Natural killer cell (primary cell): Measurements from ENCODE around the gene PTEN. TPM values are rescaled to one million over a fixed set of nuclear protein-coding genes. Genes with fewer than 3 reads are reported as not detected.
A peak's percentile ranks its signal among the peaks of the same experiment; 100 is the strongest.

Experiments used
- ATAC-seq, 3 donors: fragments of 150-1000 bp in 2 of 3; fragments of 200-7000 bp in 1 of 3; cut with Tn5 transposase; 1 replicate in 1 of 3; 2 replicates in 2 of 3; pipeline ENCODE4 v1.10.0; 2021; ENCODE audit warnings: mild to moderate bottlenecking in 2 of 3, moderate library complexity in 2 of 3
- DNase-seq, 2 donors: peaks; one replicate each; pipeline versions ENCODE4 v3.0.0 to v3.0.0-alpha.2; 2013 to 2021; ENCODE audit warnings: mixed read lengths in 1 of 2
- H3K27ac ChIP-seq: one replicate; pipeline ENCODE4 v1.5.1; 2013; ENCODE audit warnings: mild to moderate bottlenecking, low read length
- H3K27me3 ChIP-seq: one replicate; pipeline ENCODE4 v1.6.1; 2013; ENCODE audit warnings: low read length; ENCODE audit not compliant: control insufficient read depth, insufficient read depth
- H3K36me3 ChIP-seq: one replicate; pipeline ENCODE4 v1.6.1; 2013; ENCODE audit warnings: low read length; ENCODE audit not compliant: control insufficient read depth, insufficient read depth
- H3K4me1 ChIP-seq: one replicate; pipeline ENCODE4 v1.6.1; 2013; ENCODE audit warnings: low read length; ENCODE audit not compliant: control insufficient read depth, insufficient read depth
- H3K4me3 ChIP-seq: one replicate; pipeline ENCODE4 v1.5.1; 2013; ENCODE audit warnings: low read length
- H3K9me3 ChIP-seq: one replicate; pipeline ENCODE4 v1.6.1; 2013; ENCODE audit warnings: low read length; ENCODE audit not compliant: control insufficient read depth, insufficient read depth
- H3K27ac Mint-ChIP-seq, 2 donors: one replicate each; pipeline ENCODE4 v1.8.0; 2022; ENCODE audit warnings: mild to moderate bottlenecking in 2 of 2, mixed read lengths in 2 of 2, moderate library complexity in 1 of 2
- H3K27me3 Mint-ChIP-seq, 2 donors: one replicate each; pipeline ENCODE4 v1.8.0; 2022; ENCODE audit warnings: low read depth in 2 of 2, mixed read lengths in 2 of 2
- H3K36me3 Mint-ChIP-seq: one replicate; pipeline ENCODE4 v1.8.0; 2022; ENCODE audit warnings: mixed read lengths
- H3K4me1 Mint-ChIP-seq, 2 donors: one replicate each; pipeline ENCODE4 v1.8.0; 2022; ENCODE audit warnings: mixed read lengths in 2 of 2
- H3K4me3 Mint-ChIP-seq: one replicate; pipeline ENCODE4 v1.8.0; 2022; ENCODE audit warnings: mild to moderate bottlenecking, moderate library complexity, mixed read lengths
- H3K9me3 Mint-ChIP-seq, 2 donors: one replicate each; pipeline ENCODE4 v1.8.0; 2022; ENCODE audit warnings: mixed read lengths in 2 of 2
- CTCF ChIP-seq: fragments of 200-600 bp; IDR thresholded peaks from one replicate; pipeline ENCODE4 v1.8.0; 2022; ENCODE audit warnings: antibody characterized with exemption
- WGBS: methylation state at CpG from one replicate; pipeline ENCODE4 v1.1.7; 2013; ENCODE audit warnings: missing lambda C conversion rate; ENCODE audit not compliant: insufficient coverage; 5-methylcytosine and 5-hydroxymethylcytosine counted together
- intact Hi-C: fragments of 100-400 bp; cut with micrococcal nuclease; formaldehyde crosslinking; loops from one replicate; pipeline ENCODE4 v1.14.2; 2022
- total RNA-seq, 4 donors: library from RNA; stranded (reverse); fragments of 120-200 nt in 1 of 4; gene quantifications; one replicate each; pipeline versions ENCODE4 v1.2.3 to v1.2.4, GENCODE V29; 2013 to 2022

PTEN gene
- total RNA-seq, 3 donors from 2014 or later (not counting 1 experiment from before 2014, with no cell fraction given) = 107 to 142 (median 121) TPM

- no peak for ATAC-seq
- Histone ChIP-seq H3K9me3 (no peaks in the 10 kb centered on the region), H3K36me3 (peaks cover 19% of the 10 kb centered on the region), H3K27me3 (no peaks in the 10 kb centered on the region), H3K4me1 (no peaks in the 10 kb centered on the region), H3K4me3 (no peak overlapping the region), H3K27ac (no peak overlapping the region)
- DNase-seq = no peak
- Mint-ChIP-seq H3K27me3 (no peaks in the 10 kb centered on the region), H3K4me1 (peaks cover 20 to 28% of the 10 kb centered on the region in 2 donors), H3K36me3 (no peaks in the 10 kb centered on the region), H3K4me3 (no peak overlapping the region), H3K9me3 (no peaks in the 10 kb centered on the region), H3K27ac (no peak overlapping the region)
- intact Hi-C loops = no loop called here
- no peak for TF ChIP-seq CTCF
- 92% methylated on average over 5 of the region's 6 CpGs for WGBS
Measured at GRCh38 chr10:87945984-87946383, 82.6 kb downstream of the PTEN start.

- no peaks in the 10 kb centered on the region for H3K36me3 Mint-ChIP-seq
- DNase-seq (no peak), ATAC-seq (no peak)
- no peak overlapping the region for H3K4me3 Mint-ChIP-seq
- Histone ChIP-seq H3K9me3 (no peaks in the 10 kb centered on the region), H3K27ac (no peak overlapping the region), H3K36me3 (peaks cover 11% of the 10 kb centered on the region), H3K27me3 (no peaks in the 10 kb centered on the region), H3K4me1 (no peaks in the 10 kb centered on the region), H3K4me3 (no peak overlapping the region)
- intact Hi-C loops = no loop called here
- 0% methylated on average over 1 of the region's 2 CpGs for WGBS
- TF ChIP-seq CTCF = no peak
- no peaks in the 10 kb centered on the region for H3K27me3 Mint-ChIP-seq
- H3K4me1 Mint-ChIP-seq = peaks cover 15 to 24% of the 10 kb centered on the region in 2 donors
- peak overlapping the region; percentile 2 to 6 for H3K27ac Mint-ChIP-seq
- H3K9me3 Mint-ChIP-seq = no peaks in the 10 kb centered on the region
Measured at GRCh38 chr10:87952612-87953011, 89.2 kb downstream of the PTEN start.

- peaks cover 18% of the 10 kb centered on the region for H3K36me3 ChIP-seq
Measured at GRCh38 chr10:87956055-87956454, 92.6 kb downstream of the PTEN start.

More at GRCh38 chr10:87956055-87956454, 92.6 kb downstream of the PTEN start:
- TF ChIP-seq CTCF = no peak
- no peak overlapping the region for H3K4me3 Mint-ChIP-seq
- H3K27me3 Mint-ChIP-seq = no peaks in the 10 kb centered on the region
- no peak overlapping the region for H3K4me3 ChIP-seq
- H3K36me3 Mint-ChIP-seq = no peaks in the 10 kb centered on the region
- no peaks in the 10 kb centered on the region for H3K9me3 Mint-ChIP-seq
- H3K27ac ChIP-seq = no peak overlapping the region
- no peaks in the 10 kb centered on the region for H3K4me1 ChIP-seq
- ATAC-seq = no peak
- DNase-seq = no peak
- no peak overlapping the region for H3K27ac Mint-ChIP-seq
- no peaks in the 10 kb centered on the region for H3K27me3 ChIP-seq
- peaks cover 22 to 31% of the 10 kb centered on the region in 2 donors for H3K4me1 Mint-ChIP-seq
- intact Hi-C loops = no loop called here
- no peaks in the 10 kb centered on the region for H3K9me3 ChIP-seq
